ENCODE measurements around the gene PPIP5K2. TPM values are rescaled to one million over a fixed set of nuclear protein-coding genes. Genes with fewer than 3 reads are reported as not detected.

PPIP5K2 gene
- total RNA-seq, 1 donor from 2014 or later: 30.8 TPM

DNA sequence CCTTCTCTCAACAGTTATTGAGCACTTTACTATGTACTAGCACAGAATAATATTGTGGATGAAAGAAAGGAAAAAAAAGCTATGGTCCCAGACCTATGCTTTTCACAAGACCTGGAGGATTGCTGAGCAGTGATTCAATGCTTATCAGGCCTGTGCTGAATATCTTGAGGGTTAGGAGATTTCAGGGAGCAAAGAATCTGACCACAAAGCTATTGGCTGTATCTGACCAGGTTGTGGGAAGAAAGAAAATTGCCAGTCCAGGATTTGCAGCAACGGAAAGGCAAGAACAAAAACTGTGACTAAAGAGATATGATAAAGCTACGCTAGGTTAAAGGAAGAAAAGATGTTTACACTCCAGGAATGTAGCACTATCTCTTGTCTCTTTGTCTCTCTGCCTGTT is 123.6 kb downstream of the PPIP5K2 start:
- DNase-seq (ENCODE audit: low read depth in 2 of 2): no peak

DNA sequence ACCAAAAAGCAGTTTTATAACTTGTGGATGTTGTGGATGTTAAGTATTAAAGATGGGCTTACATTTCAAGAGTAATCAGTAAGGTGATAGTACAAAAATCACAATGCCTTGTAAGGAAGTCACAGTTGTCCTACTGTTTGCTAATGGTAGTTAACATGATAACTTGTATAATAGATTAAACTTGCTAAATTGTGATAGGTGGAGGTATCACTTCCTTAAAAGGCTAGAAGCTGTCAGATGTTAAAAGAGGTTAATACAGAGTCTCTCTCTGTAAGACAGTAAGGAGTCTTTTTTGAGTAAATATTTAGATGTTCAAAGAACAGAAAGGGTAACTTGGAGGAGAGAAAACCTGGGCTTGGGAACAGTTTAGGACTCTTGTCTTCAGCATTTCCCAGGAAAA is 124.3 kb downstream of the PPIP5K2 start:
- no peak for DNase-seq (ENCODE audit: low read depth in 2 of 2)

DNA sequence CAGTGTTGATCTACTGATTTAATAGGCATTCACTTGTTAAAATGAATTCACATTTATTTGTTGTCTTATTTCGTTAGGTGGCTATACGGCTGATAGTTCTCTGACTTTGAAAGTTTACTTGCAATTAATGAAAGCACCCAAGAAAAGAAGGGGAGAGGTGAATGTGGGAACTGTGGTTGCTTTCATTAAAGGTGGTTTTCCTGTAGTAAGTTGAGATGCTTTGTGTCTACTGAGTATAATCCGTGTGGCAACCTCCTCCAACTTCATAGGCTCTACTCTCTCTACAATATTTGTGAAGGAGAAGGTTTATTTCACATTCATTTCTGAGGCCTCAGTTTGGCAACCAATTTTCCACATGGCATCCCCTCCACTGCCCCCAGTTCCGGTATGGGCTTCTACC is 125.7 kb downstream of the PPIP5K2 start:
- no peak for DNase-seq (ENCODE audit: low read depth in 2 of 2)

DNA sequence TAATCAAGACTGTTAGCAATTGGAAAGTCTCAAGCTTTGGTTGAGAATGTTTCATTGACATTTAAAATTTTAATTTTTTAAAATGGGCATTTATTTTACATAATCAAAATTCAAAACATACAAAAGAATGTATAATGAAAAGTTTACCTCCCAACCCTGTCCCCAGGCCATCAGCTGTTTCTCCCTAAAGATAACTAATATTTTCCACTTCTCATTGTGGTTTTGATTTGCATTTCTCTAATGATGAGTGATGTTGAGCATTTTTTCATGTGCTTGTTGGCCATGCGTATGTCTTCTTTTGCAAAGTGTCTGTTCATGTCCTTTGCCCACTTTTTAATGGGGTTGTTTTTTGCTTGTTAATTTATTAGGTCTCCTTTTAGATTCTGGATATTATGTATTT is 127.0 kb downstream of the PPIP5K2 start:
- DNase-seq (ENCODE audit: low read depth in 2 of 2): no peak

DNA sequence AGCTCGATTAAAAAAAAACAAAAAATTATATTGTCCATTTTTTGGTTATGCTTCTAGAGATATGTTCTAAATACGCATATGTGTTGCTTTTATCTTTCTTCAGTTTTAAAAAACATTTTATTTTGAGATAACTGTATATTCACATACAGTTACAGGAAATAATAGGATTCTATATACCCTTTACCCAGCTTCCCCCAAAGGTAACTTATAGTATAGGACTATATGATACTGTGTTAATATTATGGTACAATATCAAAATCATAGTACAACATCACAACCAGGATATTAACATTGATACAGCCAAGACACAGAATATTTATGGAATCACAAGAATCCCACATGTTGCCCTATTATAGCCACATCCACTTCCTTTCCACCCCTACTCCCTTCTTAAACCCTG is 129.0 kb downstream of the PPIP5K2 start:
- DNase-seq (ENCODE audit: low read depth in 2 of 2): no peak

DNA sequence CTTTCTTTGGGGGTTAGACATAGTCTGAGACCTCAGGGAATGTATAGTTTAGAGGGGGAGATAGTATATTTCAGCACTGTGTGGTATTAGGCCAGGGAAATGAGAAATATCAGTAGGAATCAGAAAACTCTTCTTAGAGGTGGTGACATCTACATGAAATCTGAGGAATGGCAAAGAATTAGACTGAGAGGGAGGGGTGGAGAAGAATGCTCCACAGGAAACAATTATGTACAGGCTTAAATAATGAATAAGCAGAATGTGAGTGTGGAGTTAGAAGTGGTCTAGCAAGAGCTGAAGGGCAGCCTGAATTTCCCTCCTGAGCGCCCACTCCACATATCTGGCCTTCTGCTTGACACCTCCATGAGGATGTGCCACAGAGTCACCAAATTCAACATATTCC is 134.8 kb downstream of the PPIP5K2 start:
- no peak for DNase-seq (ENCODE audit: low read depth in 2 of 2)

DNA sequence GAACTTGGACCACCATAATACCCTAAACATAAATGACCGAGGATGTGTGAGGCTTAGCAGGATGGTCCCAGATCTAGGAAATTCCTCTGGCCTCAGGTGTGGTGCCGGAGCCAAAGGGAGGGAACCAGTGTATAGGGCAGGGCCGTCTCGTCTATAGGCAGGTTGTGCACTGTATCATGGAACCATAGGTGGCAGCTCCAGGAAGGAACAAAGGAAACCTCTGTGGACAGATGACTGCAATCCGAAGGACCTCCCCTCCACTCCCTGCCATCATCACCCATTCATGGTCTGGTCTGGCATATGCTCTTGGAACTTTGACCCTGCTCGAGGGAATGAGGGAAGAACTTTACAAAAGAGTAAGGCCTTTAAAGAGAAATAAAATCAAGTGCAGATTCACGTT is 135.6 kb downstream of the PPIP5K2 start:
- DNase-seq (ENCODE audit: low read depth in 2 of 2): no peak

DNA sequence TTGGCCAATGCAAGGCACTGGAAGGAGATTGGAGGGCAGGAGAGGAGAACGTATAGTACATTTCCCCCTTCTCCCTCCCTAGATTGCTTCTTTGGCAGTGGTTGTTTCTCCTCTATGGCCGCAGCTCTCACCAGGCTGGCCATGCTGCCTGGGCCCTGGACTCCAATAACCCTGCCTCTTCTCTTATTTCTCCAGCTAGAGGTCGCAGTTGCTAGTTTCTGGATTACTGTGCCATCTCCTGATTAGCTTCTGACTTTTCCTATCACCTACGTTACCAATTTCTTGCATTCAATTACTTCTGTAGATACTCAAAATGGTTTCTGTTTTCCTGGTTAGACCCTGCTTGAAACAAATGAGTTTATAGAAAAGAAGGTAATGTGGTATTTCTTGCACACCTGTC is 136.1 kb downstream of the PPIP5K2 start:
- DNase-seq (ENCODE audit: low read depth in 2 of 2): no peak

DNA sequence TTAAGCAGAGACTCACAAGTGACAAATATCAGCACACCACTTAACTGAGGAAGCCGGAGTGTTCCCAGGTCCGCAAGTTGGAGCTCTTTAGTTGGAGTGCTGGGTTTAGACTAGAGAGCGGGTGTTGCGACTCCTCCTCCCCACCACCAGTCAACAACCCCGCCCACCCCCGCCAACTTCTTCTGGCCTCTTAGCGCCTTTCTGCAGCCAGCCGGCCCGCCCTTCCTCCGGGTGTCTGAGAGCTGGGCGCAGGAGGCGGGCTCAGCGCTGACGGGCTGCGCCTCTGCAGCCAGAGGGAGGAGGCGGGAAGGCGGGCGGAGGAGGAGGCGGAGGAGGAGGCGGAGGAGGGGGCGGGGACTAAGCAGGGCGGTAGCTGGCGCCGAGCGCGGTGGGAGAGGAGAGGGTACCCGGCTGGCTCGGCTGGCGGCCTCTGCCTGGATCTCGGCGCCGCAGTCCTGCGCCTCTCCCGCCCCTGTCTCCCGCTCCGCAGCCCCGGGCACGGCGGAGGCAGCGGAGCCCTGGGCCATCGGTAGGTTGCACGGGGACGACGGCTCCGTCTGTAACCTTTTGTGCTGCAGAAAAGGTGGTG is 138.4 kb downstream of the PPIP5K2 start, which contains the start of gene MACIR:
Gene MACIR (plus strand): TSS at position 396 of the 589 bp plus-strand sequence. CDS start 17,157 bp downstream, outside the sequence.
- peak; percentile 42 to 98 for DNase-seq (ENCODE audit: low read depth in 2 of 2)

DNA sequence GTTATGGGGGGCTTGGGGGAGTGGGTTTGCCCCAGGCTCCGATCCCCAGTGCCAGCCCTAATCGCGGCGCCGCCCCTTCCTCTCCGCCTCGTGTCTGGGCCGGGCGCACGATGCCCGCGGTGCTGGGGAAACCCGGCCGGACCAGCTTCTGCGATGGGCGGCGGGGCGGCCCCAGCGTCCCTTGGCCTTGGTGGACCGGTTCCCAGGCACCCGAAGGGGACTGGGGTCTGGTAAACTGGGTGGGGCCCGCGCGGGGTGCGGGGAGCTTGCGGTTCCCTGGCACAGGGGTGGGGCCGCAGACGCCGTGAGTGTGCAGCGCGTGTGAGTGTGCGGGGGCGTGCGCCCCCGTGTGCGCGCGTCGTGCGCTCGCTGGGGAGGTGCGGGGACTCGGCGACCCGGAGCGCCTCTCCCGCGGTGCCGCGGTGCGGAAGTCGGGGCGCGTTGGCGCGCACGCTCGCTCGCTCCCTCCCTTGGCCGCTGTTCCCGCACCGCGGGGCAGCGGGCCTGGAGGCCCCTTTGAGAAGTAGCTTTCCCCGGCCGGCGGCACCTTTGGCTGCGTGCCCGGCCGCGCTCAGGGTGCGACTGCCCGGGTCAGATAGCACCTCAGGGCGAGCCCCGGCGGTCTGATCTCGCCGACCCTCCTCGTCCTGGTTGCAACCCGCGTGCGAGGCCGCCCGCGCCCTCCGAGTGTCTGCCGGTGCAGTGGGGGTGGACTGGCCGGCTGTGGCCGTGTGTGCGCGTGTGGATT is 139.0 kb downstream of the PPIP5K2 start:
- DNase-seq (ENCODE audit: low read depth in 2 of 2): peak; percentile 9 to 67

DNA sequence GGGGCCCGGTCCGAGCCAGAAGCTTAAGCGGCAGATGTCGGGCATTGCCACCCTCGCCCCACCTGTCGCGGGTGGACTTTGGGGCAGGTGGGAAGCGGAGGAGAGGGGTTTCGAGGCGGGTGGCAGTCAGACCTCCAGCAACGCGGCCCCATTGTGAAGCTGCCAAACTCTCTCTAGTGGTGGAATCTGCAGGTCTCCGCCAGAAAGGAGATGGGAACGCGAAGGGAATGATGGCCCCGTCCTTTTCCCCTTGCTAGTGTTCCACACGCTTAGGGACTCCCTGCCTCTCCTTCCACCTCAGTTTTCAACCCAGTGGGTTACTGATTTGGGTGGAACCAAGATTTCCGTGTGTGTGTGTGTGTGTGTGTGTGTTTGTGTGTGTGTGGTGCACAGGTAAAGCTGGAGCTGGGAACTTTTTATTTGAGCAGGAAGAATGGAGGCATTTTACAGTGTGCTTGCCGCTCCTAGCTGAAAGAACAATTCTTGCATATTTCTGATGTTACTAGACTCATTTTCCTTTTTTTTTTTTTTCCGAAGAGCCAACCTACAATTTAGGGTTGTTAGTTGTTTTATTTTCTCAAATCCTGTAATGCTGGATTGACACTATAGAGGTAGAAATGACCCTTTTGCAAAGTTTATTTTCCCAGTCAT is 139.7 kb downstream of the PPIP5K2 start:
- peak; percentile 14 to 49 for DNase-seq (ENCODE audit: low read depth in 2 of 2)

DNA sequence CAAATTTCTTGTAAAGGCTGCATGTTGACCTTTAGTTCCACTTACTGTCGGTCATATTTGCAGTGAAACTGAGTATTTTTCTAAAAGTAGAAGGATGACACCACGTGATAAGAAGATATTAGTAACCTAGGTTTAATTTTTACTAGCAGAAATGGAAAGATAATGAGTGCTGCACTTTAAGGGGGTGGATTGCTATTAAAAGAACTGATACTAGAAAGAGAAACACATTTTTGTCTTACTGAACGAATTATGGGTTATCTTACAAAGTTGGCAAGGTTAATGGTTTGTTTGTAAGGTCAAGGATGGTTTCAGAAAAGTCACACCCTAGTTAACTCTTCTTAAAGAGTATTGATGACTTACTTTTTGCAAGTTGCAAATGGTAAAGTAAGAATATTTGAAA is 140.8 kb downstream of the PPIP5K2 start:
- no peak for DNase-seq (ENCODE audit: low read depth in 2 of 2)

Other genes starting within 250 kb of the PPIP5K2 start
- gene GIN1, start 163 bp upstream of the PPIP5K2 start, total RNA-seq: 2.3 and 2.4 TPM in 2 replicates
- 4.0 and 5.1 TPM in 2 replicates for gene MACIR, start 138.5 kb downstream of the PPIP5K2 start, total RNA-seq

Measured in dermis microvascular lymphatic vessel endothelial cell (primary cell).